Cerebellar cortex (tissue), 1 donor: ENCODE results near the gene PRPSAP2.
"Not testable (repeated sequence)": the region's sequence is repeated elsewhere in the genome, so short reads cannot be mapped to it uniquely, and the experiment has no call there.

ENCODE experiments used
- DNase-seq: peaks from one replicate; pipeline ENCODE4 v3.0.0-alpha.2; 2015; ENCODE audit warnings: low spot score

PRPSAP2 gene

DNA sequence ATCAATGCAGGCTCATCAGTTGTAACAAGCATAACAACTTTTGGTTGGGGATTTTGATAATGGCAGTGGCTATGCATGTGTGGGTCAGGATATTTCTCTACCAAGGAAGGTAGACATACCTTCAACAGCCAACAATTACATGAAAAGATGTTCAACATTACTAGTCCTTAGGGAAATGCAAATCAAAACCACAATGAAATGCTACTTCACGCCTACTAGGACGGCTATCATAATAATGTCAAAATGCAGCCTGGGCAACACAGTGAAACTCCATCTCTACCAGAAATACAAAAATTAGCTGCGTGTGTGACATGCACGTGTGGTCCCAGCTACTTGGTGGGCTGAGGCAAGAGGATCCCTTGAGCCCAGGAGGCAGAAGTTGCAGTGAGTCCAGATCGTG, 86.7 kb downstream of the PRPSAP2 start:
- DNase-seq = no peak

DNA sequence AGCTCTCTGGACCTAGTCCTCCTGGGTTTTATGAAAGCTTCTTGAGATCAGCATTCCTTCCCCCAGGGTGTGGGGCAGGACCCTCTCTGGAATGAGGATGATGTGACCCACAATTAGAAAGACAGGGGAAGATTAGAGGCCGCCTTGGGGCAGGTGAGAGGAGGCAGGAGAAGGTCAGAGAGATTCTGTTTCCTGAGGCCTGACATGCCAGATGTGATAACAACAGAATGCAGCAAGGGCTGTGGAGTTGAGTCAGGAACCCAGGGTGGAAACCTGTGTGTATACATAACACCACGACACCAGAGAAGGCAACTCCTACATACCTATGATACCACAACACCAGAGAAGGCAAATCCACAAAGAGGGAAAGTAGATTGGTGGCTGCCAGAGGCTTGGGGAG, 88.6 kb downstream of the PRPSAP2 start:
- no peak for DNase-seq

DNA sequence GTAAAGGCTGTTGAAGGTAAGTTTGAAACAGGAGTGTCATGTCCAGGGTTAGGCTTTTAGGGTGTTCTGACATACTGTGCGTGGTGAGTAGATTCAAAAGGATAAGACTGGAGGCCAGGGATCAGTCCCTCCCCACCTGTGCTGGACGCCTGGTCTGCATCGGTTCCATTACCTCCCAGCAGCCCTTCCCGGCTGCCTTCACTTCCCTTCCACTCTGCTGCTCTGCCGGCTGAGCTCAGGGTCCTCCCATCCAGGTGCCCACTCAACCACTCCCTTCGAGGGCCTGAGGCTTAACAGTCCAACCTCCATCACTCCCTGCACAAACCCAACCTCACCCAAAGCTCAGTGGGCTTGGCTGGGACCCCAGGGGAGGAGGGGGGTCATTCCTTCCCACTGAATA, 89.9 kb downstream of the PRPSAP2 start:
- no peak for DNase-seq

DNA sequence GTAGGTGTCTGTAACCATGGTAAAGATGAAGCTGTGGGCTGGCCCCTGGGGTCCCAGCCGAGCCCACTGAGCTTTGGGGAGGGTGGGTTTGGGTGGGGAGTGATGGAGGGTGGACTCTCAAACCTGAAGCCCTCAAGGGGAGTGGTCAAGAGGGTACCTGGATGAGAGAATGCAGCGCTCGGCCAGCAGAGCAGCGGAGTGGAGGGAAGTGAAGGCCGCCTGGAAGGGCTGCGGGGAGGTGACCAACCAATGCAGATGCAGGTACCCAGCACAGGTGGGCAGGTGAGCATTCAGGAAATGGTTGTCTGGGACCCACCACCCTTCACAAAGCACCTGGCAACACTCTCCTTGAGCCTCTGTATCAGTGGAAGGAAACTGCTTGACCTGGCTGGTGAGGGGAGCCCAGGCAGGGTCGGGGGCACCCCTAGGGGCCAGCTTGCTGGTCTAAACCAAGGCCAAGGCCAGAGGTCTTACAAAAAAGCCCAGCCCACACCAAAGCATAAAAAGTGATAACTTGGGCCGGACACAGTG, 90.6 kb downstream of the PRPSAP2 start:
- no peak for DNase-seq

DNA sequence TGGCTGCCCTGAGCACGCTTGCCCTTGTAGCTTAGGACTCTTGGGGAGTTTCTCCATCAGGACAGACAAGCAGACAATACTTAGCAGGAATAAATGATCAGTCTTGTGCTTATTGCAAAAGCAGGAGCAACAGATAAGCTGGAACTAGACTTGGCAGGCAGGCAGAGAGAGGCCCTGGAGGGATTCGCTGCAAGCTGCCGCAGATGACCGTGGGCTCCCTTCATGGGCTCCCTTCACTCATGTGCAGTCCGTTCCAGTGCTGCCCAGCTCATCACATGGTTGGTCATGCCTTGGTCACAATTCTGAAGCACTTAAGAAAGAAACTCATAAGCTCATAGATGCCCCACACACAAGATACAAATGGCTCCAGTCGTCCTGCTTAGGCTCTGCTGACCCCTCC, 91.6 kb downstream of the PRPSAP2 start:
- no peak for DNase-seq

DNA sequence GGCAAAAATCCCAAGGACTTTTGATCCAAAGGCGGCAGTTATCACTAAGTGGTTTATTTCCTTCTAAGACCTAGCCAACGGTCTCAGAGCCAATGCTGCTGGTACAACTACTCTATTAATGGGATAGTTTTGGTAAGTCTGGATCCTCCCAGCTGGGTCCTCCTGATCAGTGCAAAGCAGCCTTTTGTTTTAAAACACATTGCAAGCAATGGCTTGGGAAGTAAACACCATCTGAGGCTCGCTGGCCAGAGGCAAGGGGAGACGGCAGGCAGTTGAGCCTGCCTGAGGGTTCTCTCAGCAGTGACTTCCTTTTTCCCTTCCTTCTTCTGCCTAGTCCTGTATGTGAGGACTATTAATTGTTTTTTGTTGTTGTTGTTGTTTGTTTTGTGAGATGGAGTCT, 92.4 kb downstream of the PRPSAP2 start:
- no peak for DNase-seq

DNA sequence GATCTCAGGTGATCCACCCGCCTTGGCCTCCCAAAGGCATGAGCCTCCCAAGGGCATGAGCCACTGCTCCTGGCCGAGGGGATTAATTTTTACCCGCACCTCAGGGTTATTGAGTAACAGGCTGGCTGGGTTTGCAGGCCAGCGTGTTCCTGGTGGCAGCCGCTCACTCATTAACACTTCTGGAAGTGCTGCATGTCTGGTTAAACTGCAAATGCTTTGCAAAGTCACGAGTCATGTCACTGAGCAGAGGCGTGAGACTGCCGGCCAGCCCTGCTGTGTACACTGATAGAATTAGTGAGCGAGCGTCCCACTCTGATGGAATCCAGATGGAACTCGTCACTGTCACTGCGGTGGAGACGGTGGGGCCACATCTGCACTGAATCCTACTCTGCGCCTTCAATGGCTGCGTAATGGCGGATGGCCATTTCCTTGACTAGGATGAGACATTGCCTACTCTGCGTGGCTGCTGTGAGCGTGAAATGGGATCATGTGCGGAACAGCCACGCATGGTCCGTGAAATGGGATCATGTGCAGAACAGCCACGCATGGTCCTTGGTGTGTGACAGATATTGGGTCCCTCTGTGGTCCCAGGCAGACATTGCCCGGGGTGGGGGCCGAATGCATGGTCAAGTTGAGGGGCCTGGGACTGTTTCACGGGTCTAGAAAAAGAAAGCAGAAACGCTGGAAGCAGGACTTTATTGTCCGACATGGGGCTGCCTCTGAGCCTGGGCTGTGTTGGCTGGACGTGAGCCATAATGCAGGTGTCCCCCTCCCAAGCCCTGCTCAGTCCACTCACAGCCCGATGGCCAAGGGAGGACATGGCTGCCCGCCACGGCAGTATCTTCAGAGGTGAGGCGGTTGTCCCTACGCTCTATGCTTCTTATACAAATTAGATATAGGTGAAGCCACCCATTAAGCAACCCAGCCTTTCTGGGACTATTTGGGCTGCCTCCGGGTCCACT, 93.3 kb downstream of the PRPSAP2 start:
- DNase-seq = no peak

DNA sequence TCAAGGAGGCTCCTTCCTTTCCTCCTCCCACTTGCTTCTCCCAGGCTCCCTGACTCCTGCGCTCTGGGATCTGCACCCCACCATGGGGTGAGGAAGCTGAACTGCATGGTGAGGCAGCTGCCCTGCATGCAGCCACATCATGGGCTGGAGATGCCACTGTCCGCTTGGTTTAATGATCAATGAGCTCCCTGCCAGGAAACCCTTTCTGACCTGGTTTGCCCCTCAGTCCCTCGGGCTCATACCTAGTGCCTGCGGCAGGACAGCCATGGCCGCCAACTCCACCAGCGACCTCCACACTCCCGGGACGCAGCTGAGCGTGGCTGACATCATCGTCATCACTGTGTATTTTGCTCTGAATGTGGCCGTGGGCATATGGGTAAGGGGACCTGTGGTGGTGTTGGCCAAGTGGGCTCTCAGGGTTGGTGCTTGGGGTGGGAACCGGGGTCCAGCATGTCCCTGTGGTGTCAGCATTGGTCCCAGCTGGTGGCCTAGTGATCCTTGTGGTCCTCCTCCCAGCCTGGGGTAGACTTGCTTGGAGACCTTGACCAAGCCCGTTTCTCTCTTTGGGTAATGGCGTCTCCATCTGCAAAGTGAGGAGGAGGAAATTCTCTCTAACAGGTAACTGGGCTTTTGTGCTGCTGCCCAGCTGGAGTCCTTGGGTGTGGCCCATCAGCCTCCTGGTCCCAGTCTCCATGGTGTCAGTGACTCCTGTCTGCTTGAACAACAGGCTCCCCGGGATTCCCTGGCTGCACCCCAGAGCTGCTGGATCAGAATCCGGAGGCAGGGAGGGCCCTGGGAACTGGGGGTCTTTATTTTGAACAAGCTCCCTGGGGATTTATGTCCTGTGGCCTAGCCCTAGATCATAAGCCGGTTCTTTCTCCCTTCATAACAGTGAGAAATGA, 94.3 kb downstream of the PRPSAP2 start, which contains the start of gene SLC5A10:
Gene SLC5A10, plus strand, starts transcription at position 225 of the 902 bp plus-strand sequence. Its CDS starts 41 bp downstream, at position 266.
- DNase-seq = no peak

DNA sequence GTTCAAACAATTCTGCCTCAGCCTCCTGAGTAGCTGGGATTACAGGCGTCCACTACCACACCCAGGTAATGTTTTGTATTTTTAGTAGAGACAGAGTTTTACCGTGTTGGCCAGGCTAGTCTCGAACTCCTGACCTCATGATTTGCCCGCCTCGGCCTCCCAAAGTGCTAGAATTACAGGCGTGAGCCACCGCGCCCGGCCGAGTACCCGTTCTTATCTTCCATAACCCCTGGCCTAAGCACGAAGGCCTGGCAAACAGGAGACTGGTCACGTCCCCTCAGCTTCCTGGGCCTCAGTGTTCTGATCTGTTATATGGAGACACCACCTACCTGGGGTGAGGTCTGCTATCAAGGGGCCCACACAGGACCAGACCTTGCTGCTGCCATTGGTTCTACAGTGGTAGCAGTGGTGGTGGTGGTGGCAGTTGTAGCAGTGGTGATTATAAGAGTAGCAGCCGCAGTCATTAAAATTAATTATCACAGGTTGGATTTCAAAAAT, 95.3 kb downstream of the PRPSAP2 start:
- no peak for DNase-seq

DNA sequence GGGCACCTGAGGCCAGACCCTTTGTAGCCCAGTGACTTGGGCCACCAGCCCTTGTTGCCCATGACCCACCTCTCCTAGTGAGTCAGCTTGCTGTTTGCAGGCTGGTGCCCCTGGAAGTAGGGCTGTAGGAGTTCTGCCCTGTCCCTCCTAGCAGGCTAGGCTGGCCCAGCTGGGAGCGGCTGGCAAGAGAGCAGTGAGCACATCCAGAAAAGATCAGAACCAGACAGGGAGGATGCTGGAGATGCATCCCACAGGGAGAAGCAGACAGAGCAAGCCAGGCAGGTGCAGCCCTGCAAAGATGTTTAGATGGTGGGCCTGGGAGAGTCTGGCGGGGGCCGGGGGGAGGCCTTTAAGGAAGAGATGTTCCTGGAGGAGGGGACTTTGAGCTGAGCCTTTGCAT, 96.4 kb downstream of the PRPSAP2 start:
- no peak for DNase-seq

DNA sequence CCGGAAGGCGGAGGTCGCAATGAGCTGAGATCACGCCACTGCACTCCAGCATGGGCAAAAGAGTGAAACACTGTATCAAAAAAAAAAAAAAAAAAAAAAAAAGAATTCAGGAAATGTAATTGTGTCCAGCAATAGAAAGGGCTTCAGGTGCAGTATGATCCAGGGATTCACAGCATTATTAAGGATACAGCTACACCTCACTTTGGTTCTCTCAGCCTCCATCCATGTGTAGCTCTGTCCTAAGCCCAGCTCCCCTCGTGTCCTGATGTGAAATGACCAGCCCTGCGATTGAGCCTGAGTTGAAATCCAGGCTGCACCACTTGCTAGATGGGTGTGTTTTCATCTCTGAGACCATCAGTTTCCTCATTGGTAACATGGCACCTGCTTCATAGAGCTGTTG, 97.1 kb downstream of the PRPSAP2 start:
- no peak for DNase-seq

DNA sequence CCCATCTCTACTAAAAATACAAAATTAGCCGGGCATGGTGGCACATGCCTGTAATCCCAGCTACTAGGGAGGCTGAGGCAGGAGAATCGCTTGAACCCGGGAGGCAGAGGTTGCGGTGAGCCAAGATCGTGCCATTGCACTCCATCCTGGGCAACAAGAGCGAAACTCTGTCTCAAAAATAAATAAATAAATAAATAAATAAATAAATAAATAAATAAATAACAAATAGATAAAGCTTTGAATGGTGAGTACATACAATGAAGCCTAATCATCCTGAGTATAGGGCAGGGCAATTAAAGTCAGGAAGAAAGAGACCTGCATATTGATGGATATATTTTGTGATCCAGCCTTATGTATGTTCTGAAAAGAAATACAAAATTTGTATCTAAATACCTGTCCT, 98.1 kb downstream of the PRPSAP2 start:
- not testable (repeated sequence) for DNase-seq

DNA sequence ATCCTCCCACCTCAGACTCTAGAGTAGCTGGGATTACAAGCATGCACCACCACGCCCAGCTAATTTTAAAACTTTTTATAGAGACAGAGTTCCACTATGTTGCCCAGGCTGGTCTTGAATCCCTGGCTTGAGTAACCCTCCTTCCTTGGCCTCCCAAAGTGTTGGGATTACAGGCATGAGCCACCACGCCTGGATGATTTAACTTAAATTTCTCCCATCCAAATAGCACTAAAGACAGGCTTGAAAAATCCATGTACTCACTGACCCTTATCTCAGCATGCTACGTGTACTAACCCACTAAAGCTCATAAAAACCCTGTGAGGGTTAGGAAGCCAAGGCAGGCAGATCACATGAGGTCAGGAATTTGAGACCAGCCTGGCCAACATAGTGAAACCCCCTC, 98.7 kb downstream of the PRPSAP2 start:
- no peak for DNase-seq

DNA sequence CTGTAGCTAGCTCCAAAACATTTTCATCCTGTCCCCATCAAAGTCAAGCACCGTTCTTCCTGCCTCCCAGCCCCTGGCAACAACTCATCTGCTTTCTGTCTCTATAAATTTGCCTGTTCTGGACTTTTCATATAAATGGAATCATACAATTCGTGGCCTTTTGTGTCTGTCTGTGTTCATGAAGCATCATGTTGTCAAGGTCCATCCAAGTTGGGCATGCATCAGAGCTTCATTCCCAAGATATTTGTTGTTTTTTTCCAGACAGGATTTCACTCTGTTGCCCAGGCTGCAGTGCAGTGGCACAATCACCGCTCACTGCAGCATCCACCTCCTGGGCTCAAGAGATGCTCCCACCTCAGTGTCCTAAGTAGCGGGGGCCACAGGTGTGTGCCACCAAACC, 99.9 kb downstream of the PRPSAP2 start:
- DNase-seq = no peak

DNA sequence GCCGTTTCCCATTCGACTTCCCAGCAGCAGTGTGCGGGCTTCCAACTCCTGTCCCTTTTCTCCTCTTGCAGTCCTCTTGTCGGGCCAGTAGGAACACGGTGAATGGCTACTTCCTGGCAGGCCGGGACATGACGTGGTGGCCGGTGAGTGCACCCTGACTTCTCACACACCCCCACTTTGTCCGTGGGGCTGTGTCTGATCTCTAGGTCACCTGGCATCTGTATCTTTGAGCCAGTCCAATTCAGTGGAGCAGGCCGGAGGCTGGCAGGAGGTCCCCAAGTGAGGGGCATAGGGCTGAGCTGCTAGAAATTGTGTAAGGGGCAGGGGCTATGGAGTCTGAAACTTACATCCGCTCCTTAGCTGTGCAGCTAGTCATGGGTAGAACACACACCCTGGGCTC, 100.7 kb downstream of the PRPSAP2 start:
- DNase-seq = no peak

DNA sequence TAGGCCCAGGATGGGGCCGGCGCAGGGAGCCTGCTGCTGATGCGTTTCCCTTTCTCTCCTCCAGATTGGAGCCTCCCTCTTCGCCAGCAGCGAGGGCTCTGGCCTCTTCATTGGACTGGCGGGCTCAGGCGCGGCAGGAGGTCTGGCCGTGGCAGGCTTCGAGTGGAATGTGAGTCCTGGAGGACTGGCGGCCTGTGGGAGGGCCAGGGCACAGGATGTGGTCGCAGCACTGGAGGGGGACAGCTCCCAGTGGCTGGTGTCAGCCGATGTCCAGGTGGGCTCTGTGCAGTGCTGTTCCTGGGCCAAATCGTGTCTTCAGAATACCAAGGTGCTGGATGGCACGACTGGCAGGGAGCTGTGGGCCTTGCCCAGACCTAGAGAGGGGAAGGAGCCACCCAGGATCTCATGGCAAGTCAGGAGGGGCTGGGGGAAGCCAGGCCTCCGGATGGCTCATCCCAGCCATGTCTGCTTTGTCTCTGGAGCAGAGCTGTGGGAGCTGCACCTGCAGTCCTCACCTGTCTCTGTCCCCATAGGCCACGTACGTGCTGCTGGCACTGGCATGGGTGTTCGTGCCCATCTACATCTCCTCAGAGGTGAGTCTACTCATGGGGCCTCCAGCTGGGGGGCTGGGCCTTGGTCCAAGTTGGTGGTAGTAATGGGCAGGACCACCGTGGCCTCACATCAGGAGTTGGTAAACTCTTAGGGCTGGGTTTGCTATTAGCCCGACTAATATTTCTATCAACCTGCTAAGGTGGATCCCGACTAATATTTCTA, 101.3 kb downstream of the PRPSAP2 start:
- no peak for DNase-seq

DNA sequence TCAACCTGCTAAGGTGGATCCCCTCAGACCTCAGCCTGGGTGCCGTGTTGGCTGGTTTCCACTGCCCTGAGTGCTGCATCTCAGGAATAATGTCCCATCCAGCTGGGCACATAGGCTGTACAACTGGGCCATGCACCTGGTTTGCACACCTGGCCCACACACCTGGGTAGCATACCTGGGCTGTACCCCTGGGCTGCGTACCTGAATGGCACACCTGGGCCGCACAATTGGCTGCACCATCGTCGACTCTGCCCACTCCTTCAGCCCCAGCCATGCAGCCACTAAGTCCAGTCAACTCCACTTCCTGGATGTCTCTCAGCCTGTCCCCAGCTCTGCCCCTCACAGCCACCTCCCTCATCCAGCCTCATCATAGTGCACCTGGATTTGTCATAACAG, 101.9 kb downstream of the PRPSAP2 start:
- no peak for DNase-seq

DNA sequence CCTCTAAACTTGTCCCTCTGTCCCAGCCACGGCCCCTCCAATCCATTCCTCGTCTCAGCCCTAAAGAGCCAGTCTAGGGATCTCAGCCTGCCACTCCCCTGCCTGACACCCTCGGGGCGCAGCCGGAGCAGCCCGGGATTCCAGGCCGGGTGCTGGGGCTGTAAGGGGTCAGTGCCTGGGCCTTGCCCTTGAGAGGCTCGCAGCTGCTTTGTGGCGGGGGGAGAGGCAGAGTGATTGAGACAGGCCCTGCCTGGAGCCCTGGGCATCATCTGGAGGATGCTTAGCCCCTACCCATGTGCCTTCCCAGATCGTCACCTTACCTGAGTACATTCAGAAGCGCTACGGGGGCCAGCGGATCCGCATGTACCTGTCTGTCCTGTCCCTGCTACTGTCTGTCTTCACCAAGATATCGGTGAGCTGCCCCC, 102.3 kb downstream of the PRPSAP2 start:
- DNase-seq = no peak

DNA sequence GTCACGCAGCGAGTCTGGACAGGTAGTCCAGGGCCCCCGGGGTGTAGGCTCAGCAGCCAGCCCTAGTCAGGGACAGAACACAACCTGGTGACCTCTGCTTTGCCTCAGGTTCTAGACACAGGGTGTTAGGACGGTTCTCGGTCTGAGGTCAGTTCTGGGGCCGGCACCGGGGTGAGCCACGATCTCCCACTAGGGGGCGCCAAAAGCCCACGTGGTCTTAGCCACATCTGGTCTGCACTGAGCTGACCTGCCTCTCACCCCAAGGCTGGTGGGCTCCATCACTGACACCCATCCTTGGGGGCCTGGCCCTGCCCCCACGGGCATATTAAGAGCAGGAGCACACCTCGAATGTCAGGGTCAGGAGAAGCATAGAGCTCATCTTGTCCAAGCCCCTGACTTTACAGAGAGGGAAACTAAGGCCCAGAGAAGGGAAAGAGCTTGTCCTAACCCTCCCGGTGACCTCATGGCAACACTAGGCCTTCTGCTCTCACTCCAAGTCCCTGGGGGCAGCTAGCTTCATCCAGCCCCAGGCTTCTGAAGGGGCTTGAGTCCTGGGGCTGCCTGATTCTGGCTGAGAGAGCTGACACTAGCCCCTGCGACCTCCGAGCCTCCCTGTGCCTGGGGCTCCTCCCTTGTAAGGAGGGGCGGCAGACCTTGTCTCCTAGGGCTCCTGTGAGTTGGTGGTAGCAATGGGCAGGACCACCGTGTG, 103.0 kb downstream of the PRPSAP2 start:
- peak; percentile 45 for DNase-seq

DNA sequence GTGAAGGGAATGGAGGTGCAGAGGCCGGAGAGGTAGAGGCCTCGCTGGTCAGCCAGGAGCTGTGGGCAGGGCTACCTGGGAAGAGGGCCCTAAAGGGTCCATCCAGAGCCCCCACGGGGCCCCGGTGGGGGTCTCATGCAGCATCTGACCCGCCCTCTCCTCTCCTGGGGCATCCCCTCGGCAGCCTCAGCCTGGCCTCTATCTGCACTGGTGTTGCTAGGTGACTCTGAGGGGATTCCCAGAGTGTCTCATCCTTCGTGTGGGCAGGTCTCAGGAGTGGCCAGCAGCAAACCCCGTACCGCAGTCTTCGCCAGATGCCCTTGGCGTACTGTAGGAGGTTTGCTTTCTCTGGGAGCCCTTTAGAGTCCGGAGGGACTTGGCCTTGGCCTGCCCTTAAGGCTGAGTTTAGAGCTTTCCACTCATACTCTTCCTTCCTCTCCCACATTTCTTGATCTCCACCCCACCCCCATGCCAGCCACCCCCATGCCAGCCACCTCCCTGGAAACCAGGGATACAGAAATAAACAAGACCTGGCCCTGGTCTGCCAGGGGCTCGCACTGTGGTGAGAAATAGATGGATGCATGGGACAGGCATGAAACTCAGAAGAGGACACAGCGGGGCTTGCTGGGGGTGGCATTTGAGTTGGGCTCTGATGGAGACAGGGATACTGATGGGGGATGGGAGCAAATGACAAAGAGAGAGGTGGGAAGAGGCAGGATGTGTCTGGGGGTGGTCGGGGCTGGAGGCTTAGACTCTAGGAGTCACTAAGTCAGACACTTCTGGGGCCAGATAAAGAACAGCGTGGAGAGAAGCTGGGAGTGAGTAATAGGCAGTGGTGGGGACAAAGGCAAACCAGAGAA, 103.9 kb downstream of the PRPSAP2 start:
- no peak for DNase-seq
